Middle frontal gyrus (tissue), 1 donor: Measurements from ENCODE around the gene ARMC9.
A peak's percentile ranks its signal among the peaks of the same experiment; 100 is the strongest.

Source experiments
- DNase-seq: peaks from one replicate; pipeline ENCODE4 v3.0.0-alpha.2; 2015; ENCODE audit warnings: low spot score; ENCODE audit errors: extremely low spot score

The ARMC9 gene

DNA sequence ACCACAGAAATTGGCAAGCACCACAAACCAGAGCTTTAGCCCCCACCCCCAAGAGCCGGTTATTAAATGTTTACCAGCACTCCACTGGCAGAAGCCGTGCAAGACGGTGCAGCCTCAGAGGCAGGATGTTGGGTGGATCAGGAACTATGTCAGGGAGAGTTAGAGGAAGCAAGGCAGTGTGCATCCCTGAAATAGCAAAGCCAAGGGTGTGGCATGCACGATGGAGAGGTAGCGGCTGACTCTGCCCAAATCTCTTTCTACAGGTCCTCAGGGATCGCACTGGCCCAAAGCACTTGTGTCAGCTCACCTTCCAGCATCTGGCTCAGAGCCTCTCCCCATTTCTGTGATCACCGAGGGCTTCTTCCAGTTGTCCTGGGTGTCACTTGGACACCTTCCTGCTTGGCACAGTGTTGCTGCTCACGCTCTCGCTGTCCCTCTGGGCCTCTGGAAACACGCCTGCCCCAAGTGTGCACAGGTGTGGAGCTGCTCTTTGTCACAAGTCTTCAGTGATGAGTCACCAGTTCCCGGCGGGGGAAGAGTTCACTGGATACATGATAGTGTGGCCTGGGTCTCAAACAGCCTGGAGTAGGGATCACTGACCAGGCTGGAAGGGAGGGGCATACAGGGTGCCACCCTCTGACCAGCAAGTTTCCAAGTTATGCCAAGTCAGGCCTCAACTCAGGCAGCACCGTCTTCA, 179.7 kb downstream of the ARMC9 start:
- DNase-seq: no peak

DNA sequence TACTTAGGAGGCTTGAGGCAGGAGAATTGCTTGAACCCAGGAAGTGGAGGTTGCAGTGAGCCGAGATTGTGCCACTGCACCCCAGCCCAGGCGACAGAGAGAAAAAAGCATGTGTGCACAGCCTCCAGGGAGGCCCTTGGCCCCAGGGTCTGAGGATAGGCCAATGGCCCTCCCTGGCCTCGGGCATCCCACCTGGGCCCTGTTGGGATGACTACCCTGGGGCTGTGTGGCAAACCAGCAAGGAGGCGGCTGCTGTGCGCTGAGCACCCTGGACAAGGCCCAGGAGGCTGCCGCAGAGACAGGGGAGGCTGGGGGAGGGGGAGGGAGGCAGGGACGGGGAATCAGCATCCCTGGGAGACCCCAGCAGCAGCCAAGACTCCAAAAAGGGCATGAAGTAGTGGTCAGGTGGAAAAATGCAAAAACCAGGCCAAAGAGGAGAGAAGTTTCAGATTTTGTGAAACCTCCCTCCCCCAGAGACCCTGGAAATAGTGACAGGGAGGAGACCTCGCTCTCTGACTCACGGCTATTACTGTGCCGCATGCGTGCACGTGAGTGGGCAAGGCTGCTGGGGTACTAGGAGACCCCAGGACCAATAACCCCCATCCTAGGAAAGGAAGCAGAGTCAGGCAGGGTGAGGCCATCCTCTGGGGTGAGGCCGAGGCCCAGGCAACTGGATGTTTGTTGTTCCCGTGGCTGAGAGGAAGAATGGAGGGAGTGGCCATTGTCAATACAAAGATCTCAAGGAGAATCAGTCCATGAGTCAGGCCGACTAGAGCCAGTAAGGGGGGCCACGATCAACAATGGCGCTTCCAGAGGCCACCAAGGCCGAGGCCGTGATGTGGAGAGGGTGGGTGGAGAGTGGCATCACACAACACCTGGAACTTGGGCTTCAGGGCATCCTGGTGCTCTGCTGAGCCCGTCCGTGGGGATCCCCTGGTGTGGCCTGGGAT, 181.1 kb downstream of the ARMC9 start:
- no peak for DNase-seq

DNA sequence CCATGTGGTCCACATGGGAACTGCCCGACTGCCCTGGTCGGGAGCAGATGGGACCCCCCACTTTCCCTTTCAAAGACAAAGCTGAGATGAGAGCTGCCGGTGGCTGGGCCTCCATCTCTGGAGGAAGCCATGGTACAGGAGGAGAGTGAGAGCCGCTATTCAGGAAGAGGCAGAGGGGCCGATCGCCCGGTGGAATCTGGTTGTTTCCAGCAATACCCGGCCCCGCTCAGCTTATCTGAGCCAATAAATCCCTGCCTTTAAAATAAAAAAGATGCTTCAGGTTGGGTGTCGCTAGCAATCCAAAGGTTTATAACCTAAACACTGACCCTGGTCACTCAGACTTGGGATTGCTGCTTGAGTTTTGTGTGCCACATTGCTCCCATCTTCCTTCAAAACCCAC, 181.9 kb downstream of the ARMC9 start:
- no peak for DNase-seq

DNA sequence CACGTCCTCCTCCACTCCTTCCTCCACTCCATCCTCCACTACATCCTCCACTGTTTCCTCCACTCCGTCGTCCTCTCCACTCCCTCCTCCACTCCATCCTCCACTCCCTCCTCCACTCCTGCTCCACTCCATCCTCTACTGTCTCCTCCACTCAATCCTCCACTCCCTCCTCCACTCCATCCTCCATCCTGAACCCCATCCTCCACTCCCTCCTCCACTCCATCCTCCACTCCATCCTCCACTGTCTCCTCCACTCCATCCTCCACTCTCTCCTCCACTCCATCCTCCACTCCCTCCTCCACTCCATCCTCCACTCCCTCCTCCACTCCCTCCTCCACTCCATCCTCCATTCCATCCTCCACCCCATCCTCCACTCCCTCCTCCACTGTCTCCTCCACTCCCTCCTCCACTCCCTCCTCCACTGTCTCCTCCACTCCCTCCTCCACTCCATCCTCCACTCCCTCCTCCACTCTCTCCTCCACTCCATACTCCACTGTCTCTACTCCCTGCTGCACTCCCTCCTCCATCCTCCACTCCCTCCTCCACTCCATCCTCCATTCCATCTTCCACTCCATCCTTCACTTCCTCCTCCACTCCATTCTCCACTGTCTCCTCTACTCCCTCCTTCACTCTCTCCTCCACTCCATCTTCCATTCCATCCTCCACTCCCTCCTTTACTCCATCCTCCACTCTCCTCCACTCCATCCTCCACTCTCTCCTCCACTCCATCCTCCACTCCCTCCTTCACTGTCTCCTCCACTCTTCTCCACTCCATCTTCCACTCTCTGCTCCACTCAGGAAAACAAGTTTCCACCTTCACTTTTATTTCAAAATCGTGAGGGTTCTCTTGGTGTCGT, 182.8 kb downstream of the ARMC9 start:
- DNase-seq: no peak

DNA sequence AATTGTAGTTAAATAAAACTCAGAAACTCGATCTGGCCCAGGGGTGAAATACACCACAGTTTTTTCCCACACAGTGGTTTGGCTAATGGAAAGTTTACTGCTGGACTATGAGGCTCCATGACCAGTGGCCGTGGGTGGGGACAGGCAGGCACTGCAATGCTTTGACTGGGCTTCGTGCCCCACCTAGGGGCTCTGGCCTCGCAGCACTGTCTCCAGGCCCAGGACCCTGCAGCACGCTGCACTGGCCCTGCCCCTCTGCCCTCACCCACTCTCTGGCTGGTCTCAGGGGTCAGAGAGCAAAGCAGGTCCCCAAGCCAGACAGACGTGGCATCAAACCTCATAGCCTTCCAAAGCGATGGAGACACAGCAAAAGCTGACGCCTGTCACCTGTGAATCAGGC, 183.7 kb downstream of the ARMC9 start:
- DNase-seq: no peak

DNA sequence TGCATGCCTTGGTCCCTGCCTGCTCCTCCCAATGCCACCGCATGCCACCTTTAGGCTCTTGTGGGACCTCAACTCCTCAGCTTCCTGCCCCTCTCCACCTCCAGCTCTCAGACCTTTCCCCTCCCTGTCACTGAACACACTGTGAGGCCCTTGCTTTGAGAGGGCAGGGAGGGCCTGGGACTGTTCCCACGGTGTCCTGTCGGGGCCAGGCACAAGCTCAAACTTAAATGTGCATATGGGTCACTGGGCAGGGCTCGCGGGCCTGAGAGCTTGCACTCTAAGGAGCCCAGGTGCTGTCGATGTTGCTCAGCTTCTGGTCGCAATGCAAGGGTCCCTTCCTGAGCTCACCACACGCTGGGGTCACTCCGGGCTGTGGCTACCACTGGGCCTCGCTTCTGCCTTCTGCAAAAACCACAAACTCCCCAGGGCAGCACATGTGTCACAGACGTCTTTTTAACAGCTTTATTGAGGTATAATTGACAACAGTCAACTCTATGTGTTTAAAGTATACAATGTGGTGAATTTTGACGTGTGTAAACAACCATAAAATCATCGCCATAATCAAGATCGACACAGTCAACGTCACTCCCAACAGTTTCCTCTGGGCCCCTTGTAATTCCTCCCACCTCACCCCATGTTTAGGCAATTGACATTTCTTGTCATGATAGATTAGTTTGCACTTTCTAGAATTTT, 185.1 kb downstream of the ARMC9 start:
- no peak for DNase-seq

DNA sequence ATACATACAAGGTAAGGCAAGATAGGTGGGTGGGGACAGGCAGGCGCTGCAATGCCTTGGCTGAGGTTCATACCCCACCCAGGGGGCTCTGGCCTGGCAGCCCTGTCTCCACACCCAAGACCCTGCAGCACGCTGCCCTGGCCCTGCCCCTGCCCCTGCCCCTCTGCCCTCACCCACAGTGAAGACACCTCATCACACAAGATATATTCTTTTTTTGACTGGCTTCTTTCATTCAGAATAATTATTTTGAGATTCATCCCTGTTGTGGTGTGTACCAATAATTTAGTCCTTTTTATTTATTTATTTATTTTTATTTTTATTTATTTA, 185.6 kb downstream of the ARMC9 start:
- no peak for DNase-seq

DNA sequence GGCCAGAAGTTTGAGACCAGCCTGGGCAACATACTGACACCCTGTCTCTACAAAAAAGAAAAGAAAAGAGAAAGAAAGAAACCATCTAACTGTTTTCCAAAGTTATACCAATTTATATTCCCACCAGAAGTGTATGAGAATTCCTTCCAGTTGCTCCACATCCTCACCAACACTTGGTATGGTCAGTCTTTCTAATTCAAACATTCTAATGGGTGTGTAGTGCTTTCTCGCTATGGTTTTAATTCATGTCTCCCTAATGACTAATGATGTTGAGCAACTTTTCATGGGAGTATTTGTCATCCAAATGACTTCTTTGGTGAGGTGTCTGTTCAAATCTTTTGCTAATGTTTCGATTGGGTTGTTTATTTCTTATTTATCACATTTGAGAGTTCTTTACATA, 186.5 kb downstream of the ARMC9 start:
- no peak for DNase-seq

DNA sequence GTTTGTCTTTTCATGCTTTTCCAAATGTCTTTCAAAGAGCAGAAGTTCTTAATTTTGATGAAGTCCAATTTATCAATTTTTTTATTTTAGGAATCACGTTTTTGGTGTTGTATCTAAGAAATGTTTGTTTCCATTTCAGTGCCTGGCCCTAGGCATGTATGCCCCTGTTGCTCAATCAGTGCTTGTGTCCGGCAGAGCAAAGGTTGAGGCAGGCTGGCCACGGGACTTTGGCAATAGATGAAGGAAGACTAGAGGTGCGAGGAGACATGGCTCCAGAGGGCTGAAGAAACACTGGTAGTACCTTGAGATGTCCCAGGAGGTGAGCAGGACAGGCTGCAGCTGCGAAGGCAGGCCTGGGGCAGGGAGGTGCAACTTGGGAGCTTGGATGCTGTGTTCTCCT, 187.0 kb downstream of the ARMC9 start:
- no peak for DNase-seq

DNA sequence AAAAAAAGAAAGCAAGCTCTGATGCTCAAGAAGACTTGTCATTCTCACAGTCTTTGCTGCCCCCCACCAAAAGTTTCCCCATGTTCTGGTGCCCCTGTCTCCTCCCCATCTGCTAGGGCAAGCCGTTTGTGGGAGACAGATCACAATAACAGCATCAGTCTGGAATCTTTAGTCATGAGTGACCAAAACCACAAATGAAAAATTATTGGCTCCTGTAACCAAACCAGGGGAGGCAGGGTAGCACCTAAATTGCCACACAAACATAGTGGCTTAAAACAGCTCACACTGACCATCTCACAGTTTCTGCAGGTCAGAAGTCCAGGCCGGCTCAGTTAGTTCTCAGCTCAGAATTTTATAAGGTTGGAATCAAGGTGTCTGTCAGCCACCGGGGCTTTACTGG, 188.0 kb downstream of the ARMC9 start:
- DNase-seq: no peak

DNA sequence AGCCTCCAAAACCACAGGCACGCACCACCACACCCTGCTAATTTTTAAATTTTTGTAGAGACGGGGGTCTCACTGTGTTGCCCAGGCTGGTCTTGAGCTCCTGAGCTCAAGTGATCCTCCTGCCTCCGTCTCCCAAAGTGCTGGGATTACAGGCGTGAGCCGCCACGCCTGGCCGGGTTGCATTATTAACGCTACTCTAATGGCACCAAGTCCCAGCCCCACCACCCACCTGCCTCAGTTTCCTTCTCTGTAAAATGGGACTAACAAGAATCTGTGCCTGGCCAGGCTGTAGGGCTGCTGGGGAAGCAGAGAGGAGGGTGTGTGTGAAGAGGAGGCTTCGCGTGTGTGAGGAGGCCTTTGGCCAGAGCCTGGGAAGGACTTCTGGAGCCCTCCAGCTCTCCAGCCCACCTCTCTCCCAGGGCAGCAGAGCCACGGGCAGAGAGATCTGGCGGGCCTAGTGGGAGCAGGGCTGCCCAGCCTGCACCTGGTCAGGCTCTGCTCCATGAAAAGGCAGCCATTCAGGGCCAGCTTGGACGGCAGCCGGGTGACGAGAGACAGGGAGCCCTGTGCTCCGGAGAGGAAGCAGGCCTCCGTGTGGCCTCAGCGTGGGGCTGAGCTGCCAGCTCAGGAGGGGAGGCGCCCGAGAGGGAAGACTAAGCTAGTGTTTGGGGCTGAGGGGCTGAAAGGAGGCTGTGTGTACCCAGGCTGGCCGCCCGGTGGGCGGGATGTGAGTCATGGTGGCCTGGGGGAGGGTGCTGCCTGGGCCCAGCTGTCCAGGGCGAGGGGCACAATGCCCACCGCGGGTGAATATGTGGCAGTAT, 189.7 kb downstream of the ARMC9 start:
- DNase-seq: peak; percentile 83

DNA sequence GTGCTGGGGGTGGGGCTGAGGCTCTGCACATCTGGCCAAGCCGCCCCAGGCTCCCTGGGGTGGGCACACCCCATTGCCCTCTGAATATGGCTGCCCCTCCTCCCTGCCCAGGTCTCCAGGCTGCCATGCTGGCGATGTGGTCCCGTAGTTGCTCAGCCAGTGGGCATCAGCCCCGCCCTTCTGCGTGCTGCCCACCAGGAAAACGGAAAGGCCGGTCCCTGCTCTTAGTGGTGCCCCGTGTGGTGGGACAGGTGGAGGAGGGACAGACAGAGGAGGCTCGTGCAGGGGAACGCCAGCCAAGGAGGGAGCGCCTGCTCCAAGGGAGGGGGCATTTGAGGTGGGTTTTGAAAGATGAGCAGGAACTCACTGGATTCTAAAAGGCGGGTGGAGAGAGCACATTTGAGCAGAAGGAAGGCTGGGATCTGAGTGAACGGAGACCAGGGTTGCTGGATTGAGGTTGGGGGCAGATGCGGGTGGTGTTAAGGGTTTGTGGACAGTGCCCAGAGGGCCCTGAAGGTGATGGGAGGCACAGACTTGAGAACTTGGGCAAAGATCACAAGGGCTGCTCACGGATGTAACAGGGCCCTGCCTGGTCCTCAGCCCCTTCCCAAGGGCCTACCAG, 190.4 kb downstream of the ARMC9 start:
- no peak for DNase-seq

DNA sequence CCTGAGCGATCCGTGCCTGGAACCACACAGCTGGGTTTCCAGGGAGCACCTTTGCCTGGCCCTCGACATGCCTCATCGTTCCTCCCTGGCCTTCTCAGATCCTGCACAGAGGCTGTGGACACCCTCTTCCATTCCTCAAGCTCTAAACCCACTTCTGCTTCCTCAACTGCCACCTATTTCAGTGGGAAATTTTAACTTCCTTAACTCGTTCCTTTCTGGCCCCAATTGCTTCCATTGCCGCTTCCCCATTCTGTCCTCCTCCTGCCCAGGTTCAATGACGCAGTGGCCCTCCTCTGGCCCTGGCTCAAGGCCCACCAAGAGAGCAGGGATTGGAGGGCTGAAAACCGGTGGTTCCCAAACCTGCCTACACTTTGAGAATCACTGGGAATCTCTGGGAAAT, 192.2 kb downstream of the ARMC9 start:
- no peak for DNase-seq

DNA sequence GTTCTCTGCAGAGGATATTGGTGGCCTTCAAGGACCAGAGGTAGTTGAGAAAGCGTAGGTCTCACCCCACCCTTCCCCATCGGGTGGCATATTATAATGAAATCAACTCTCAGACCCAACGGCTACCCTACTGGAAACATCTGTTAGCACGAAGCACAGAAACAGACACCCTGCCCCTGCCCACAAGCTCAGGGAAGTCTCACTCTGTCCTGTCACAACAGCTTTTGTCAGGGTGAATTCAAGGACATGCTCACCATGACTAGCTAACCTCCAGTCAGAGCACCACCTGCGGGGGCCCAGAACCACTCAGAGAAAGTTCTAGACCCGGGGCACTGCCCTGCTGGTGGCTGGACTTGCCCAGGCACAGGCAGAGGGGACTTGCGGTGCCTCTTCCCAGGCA, 193.6 kb downstream of the ARMC9 start:
- no peak for DNase-seq

DNA sequence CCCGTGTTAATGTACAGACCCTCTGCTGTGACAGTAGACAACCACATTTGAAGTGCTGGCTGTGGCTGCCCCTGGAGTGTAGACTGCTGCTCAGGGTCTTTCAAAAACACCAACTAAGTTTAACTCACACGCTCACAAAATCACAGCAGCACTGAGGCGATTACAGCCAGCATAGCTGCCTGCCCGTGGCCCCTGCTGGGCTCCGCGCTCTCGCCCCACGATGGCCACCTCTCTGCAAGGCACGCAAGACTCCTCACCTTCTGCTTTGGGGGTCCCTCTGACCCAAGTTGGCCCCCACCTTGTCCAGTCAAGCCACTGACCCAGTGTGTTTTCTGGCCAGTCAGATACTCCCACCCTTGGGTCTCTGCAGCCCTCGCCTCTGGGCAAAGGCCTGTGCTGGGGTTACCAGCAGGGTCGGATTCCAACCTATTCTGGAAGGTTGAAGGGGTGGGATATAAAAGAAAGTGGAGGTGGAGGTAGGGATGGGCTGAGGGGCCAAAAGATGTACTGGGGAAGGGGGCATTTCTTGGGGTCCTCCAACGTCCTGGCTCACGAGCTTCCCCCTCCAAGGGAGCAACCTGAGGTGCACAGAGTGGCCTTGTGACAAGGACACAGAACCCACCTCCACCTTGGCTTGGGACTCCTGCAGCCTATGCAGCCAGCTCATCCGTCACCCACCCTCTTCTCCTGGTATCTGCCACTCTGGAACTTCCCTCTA, 194.2 kb downstream of the ARMC9 start:
- no peak for DNase-seq

DNA sequence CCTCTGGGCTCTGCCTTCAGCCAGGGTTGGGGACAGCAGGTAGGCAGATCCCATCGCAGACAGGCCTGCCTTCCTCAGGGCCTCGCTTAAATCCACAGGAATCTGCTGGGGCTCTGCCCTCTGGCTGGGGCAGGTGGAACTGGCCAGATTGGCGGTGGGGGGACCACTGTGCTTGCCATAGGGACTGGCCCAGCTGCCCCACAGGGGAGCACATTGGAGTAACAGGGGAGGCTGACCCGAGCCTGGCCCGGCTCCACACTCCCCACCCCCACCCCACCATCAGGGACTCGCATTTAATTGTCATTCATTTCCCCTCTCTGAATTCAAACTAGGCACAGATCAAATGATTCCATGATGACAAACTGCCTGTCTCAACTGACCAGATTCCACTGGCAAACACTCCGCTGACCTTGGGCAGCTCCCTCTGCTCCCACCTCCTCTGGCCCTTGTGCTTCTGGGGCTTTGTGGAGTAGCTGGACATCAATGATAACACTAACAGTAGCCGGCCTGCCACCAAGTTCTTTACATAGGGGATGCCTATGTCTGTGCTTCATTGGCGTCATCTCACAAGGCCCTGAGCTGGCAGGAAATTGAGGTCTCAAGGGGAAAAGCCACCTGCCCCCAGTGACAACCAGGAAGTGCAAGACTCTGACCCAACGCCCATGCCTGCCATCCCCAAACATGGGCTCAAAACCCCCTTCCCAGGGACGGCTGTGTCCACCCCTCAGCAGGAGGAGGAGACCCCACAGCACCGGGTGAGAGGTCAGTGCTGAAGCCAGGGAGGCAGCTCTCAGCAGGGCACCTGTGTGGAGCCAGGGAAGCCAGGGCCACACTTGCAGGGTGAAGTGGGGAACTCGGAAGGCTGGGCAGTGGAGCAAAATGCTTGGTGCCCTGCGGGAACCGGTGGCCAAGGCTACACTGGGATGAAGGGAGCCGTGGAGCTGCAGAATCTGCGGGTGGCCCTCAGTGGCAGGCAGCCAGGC, 195.0 kb downstream of the ARMC9 start:
- DNase-seq: no peak

DNA sequence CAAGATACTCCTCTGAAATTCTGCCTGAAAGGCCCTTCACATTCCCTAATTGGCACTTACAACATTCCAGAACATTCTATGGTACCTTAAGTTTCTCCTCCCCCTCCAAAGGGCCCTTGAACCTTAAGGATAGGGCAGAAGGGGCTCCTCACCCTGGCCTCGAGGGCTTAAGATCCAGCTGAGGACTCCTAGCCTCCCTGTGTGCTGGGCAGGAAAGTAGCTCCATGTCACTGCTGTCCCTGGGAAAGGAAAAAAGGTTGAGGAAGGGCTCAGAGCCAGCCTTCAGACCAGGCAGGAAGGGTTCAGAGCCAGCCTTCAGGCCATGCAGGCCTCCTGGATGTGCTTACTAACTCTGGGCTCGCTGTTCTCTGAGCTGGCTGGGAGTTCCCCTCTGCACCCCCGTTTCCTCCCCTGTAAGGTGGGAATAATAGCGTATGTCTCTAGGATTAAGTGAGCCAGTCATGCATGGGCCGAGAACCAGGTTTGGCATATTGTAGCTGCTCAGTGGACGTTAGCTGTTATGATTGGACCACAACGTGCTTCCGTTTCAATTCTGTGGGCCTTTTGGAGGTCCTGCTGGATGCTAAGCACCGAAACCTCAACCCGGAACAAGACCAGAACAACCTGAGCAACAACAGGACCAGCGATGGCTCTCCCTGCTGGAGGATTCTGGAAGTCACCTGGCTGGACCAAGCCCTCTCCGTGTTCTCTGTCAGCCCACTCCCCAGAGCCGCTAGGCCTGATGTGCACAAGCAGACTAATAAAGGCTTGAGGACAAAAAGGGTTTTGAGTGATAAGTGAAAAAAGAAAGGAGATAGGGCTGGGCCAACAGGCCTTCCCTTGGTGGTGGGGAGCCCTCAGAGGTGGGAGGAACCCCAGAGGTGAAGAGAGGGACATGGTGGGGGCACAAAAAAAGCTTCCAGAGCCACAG, 196.0 kb downstream of the ARMC9 start:
- DNase-seq: no peak
